ENCODE results near the gene ITPKC. TPM values are rescaled to one million over a fixed set of nuclear protein-coding genes. Genes with fewer than 3 reads are reported as not detected.
"Not testable (repeated sequence)": the region's sequence is repeated elsewhere in the genome, so short reads cannot be mapped to it uniquely, and the experiment has no call there.

ITPKC gene
- total RNA-seq, 1 donor from 2014 or later, result 8.7 TPM

DNA sequence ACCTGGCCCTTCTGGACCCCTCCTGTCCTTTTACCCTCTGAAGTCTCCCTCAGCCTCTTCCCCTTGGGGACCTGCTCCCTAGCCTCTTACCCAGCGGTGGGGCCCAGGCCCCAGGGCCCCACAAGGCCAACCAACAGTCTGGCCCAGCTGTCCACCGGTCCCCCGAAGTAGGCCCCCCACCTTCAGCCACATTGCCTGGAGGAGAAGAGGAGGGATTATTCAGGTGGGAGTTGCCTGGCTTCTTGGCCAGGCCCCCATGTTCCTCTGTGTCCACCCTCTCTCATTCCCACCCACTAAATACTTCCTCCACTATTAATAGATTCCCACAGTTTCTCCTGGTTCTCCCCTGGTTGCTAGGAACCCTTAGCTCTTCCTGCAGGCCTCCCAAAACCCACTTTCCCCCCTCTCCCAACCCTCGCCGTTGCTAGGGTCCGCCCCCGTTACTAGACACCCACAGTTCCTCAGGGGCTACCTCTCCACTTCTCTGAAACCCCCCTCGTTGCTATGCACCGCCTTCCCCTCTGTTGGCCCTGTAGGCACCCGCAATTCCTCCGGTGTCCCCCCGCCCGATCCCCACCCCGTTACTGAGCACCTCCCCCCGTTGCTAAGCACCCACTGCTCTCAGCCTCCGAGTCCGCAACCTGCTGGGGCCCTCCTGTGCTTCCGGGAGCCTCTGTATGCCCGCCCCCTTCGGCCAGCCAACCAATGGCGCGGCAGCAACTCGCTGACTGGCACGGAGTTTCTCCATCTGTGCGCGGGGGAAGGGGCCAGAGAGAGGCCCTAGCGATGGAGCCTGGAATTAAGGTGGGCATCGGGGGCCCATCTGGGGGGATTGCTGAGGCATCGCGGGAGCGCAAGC lies 2.2 kb upstream of the ITPKC start:
- intact Hi-C loops (cut with micrococcal nuclease), result loop anchor here (1.0 to 10.0 kb wide), 7 partner anchors 24 to 833 kb away; partner anchors contain the start of genes B9D2, NUMBL and SERTAD3

DNA sequence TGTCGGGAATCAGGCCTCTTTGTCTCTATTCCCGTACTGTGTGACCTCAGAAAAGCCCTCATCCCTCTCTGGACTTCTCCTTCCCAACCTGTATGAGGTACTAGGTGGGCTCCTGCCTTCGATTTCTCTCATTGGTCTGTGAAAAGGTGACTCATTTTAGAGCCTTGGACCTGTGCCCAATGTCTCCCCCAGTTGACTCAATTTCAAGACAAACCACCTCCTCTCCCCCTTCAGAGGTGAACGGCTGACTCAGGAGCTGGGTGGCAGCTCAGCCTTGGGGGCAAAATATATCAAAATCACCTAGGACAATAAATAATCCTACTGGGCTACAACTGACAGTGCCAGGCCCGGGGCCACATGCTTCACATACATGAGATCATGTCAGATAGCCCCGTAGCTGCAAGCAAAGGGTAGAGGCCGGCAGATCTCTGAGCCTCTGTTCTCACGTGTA lies 856 bp upstream of the ITPKC start:
- intact Hi-C loops (cut with micrococcal nuclease), result loop anchor here (1.0 to 10.0 kb wide), 8 partner anchors 34 to 831 kb away; partner anchors contain the start of genes ACTMAP, B9D2, BCKDHA and EXOSC5

DNA sequence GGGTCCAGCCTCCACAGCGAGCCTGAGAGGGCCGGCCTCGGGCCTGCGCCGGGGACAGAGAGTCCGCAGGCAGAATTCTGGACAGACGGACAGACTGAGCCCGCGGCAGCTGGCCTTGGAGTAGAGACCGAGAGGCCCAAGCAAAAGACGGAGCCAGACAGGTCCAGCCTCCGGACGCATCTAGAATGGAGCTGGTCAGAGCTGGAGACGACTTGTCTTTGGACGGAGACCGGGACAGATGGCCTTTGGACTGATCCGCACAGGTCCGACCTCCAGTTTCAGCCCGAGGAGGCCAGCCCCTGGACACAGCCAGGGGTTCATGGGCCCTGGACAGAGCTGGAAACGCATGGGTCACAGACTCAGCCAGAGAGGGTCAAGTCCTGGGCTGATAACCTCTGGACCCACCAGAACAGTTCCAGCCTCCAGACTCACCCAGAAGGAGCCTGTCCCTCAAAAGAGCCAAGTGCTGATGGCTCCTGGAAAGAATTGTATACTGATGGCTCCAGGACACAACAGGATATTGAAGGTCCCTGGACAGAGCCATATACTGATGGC lies 490 bp downstream of the ITPKC start:
- intact Hi-C loops (cut with micrococcal nuclease), result loop anchor here (1.0 to 10.0 kb wide), 5 partner anchors 88 to 830 kb away; partner anchors contain the start of genes B9D2 and SERTAD3

DNA sequence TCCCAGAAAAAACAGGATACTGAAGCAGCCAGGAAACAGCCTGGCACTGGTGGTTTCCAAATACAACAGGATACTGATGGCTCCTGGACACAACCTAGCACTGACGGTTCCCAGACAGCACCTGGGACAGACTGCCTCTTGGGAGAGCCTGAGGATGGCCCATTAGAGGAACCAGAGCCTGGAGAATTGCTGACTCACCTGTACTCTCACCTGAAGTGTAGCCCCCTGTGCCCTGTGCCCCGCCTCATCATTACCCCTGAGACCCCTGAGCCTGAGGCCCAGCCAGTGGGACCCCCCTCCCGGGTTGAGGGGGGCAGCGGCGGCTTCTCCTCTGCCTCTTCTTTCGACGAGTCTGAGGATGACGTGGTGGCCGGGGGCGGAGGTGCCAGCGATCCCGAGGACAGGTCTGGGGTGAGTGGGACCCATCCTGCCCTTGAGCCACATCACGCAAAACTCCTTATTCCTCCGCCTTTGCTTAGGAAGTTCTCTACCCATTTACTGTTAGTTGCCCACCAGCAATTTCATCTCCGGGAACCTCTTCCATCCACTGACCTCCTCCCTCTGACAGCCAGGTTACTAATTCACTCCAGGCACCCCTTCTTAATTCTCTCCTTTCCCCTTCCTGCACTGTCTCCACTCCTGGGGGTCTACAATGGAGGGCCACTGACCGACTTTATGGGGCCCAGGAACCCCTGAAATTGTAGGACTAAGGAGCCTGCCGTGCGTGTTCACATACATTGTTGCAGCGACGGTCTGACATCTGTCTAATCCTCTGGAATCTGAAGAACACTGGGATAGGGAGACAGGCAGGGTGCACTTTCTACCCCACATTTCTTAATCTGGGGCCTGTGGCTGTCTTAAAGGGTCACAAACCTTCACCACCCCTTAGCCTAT lies 1.2 kb downstream of the ITPKC start:
- intact Hi-C loops (cut with micrococcal nuclease), result loop anchor here (1.0 to 10.0 kb wide), 5 partner anchors 87 to 829 kb away; partner anchors contain the start of genes B9D2 and SERTAD3

DNA sequence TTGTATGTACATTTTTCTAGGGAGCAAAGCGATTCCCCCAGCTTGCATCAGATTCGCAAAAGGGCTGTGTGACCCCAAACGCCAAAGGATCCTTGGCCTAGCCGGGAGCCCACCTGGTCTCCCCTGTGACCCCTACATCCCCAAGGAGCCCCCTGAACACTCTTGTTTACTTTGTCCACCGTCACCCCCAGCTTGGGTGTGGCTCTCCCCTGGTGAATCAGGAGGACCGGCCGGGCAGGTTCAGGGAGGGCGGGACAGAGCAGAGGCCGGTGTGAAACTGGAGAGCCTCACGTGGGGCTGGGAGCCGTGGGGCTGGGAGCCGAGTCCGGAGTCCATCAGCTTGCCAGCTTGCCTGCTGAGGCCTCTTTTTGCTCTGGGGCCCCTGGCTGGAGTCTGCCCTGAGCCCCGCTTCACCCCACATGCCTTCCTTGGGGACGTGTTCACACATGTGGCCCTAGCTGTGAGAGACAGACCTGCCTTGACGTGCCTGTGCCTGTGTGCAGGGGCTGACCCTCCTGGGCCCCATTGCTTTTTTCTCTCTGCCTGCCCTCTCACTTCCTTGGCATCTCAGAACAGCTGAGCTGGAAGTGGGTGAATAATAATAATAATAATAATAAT lies 2.0 kb downstream of the ITPKC start:
- intact Hi-C loops (cut with micrococcal nuclease), result loop anchor here (5.0 to 10.0 kb wide), 3 partner anchors 274 to 828 kb away; partner anchors contain the start of genes B9D2 and SERTAD3

DNA sequence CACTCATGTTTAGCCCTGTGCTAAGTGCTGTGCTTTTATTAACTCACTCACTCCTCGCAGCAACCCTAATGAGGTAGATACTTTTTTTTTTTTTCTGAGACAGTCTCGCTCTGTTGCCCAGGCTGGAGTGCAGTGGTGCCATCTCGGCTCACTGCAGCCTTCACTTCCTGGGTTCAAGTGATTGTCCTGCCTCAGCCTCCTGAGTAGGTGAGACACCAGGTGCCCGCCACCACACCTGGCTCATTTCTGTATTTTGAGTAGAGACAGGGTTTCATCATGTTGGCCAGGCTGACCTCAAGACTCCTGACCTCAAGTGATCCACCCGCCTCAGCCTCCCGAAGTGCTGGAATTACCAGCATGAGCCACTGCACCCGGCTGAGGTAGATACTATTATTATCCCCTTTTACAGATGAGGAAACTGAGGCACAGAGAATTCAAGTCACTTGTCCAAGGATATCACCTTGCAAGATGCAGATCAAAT lies 2.5 kb downstream of the ITPKC start:
- intact Hi-C loops (cut with micrococcal nuclease), result loop anchor here (5.0 to 10.0 kb wide), 3 partner anchors 275 to 828 kb away; partner anchors contain the start of genes B9D2 and SERTAD3

DNA sequence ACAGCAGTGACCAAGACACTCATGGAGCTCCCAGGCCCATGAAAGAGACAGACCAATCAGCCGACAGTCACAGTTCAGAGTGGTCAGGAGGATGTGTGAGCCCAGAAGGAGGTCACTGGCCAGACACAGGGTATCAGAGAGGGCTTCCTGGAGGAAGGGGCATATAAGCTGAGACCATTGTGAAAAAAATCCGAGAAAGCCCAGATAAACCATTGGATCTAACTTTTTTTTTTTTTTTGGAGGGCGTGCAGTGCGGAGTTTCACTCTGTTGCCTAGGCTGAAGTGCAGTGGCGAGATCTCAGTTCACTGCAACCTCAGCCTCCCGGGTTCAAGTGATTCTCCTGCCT lies 4.2 kb downstream of the ITPKC start:
- intact Hi-C loops (cut with micrococcal nuclease), result no loop called here

DNA sequence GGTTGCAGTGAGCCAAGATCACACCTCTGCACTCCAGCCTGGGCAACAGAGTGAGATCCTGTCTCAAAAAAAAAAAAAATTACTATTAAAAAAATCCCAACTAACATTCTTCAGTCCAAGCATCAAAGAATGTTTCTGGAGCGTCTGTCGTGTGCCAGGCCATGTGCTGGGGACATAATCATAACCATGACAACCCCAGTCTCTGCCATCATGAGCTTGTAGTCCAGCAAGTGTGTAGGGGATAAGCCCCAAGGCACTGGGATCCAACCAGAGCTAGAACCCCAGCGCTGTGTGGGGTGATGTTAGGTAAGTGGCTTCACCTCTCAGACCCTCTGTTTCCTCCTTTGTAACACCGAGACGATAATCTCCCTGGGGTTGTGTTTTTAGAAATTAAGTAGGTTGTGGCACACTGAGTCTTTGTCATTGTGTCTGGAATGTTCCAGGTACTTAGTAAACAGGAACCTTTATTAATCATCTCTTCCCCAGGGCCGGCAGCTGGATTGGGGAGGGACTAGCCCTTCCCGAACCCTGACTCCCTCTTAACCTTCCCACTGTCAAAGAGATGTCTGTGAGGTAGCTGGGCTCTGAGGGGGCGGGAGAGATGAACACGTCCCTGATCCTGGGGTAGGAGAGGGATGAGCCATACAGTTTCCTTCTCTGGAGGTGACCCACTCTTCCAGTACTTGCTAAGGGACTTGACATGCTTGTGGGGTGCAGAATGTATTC lies 5.2 kb downstream of the ITPKC start:
- intact Hi-C loops (cut with micrococcal nuclease), result no loop called here

DNA sequence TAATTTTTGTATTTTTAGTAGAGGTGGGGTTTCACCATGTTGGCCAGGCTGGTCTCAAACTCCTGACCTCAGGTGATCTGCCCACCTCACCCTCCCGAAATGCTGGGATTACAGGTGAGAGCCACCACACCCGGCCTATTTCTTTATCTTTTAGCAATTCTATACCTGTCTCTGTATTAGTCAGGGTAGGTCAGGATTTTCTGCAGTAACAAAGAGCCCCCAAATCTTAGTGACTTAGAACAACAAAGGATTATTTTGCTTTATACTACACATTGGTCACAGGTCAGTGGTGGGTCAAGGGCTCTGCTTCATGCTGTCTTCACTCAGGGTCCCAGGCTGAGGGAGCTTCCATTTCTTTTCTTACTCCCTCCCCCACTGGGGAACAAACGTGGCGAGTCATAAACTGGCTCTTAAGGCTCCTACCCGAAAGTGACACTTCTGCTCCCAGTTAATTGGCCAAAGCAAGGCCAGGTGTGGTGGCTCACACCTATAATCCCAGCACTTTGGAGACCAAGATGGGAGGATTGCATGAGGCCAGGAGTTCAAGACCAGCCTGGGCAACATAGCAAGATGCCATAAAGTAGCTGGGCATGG lies 6.8 kb downstream of the ITPKC start:
- intact Hi-C loops (cut with micrococcal nuclease), result no loop called here

DNA sequence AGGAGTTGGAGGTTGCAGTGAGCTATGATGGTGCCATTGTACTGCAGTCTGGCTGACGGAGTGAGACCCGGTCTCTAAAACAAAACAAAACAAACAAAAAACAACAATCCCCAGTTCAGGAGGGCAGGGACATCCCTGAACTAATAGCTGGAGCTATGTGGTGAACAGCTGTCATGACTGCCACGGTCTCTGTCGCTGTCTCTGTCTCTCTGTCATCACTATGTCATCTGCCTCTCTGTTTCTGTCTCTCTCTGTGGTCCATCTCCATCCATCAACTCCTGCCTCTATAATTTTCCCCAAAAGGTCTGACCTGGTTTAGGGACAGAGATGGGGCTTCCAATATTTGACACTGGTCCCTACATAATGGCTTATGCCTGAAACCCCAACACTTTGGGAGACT lies 7.4 kb downstream of the ITPKC start:
- intact Hi-C loops (cut with micrococcal nuclease), result no loop called here

DNA sequence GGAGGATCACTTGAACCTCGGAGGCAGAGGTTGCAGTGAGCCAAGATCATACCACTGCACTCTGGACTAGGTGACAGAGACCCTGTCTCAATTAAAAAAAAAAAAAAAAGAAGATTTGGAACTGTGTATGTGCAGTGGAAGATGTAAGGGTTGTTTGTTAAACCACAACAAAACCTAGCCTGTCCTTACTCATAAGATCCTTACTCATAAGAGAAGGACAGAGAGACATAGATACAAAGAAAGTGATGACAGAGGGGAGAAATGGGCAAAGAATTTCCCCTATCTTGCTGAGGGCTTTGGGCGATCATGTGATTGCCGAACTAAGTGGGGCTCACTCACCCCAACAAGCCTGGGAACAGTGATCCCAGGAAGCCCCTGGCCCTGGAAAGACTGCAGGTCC lies 7.9 kb downstream of the ITPKC start:
- intact Hi-C loops (cut with micrococcal nuclease), result no loop called here

DNA sequence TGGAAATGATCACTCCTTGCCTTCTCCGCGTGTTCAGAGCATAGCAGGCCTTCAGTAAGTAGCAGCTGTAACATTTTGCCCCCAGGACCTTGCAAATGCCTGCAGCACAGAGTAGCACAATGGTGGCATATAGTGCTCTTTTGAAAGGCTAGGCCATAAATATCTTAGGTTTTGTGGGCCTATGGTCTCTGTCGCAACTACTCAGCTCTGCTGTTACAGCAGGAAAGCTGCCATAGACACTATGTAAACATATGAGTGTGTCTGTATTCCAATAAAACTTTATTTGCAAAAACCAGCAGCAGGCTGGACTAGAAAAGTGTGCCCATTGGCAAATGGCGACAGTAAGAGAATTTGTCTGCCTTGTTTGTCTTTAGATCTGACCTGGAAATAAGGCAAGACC lies 9.4 kb downstream of the ITPKC start:
- intact Hi-C loops (cut with micrococcal nuclease), result no loop called here

DNA sequence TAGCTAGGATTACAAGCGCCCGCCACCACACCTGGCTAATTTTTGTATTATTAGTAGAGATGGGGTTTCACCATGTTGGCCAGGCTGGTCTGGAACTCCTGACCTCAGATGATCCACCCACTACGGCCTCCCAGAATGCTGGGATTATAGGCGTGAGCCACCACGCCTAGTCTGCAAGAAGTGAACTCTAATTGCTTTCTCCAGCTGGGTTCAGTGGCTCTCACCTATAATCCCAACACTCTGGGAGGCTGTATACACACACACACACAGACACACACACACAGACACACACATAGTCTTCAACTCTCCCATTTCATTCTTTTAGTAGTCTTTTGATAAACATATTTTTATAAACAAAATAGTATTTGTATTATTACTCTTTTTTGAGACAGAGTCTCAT lies 13.2 kb downstream of the ITPKC start:
- intact Hi-C loops (cut with micrococcal nuclease), result not testable (repeated sequence)

DNA sequence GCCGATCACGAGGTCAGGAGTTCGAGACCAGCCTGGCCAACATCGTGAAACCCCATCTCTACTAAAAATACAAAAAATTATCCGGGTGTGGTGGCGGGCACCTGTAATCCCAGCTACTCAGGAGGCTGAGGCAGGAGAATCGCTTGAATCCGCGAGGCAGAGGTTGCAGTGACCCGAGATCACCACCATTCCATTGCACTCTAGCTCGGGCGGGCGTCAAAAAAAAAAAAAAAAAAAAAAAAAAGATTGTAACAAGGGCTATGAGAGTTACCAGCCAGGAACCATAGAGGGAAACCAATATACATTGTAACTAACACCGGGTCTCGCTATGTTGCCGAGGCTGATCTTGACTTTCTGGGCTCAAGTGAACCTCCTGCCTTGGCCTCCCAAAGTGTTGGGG lies 15.4 kb downstream of the ITPKC start:
- intact Hi-C loops (cut with micrococcal nuclease), result not testable (repeated sequence)

DNA sequence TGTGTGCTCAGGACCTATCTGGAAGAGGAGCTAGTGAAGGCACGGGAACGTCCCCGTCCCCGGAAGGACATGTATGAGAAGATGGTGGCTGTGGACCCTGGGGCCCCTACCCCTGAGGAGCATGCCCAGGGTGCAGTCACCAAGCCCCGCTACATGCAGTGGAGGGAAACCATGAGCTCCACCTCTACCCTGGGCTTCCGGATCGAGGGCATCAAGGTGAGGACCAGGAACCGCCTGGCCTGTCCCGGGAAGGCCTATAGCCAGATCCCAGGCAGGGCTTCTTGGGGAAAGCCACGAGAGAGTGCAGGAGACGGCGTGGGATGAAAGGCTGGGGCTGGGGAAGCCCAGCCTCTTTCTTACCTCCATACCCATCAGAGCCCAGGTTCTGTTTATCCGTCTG lies 16.2 kb downstream of the ITPKC start:
- intact Hi-C loops (cut with micrococcal nuclease), result no loop called here

DNA sequence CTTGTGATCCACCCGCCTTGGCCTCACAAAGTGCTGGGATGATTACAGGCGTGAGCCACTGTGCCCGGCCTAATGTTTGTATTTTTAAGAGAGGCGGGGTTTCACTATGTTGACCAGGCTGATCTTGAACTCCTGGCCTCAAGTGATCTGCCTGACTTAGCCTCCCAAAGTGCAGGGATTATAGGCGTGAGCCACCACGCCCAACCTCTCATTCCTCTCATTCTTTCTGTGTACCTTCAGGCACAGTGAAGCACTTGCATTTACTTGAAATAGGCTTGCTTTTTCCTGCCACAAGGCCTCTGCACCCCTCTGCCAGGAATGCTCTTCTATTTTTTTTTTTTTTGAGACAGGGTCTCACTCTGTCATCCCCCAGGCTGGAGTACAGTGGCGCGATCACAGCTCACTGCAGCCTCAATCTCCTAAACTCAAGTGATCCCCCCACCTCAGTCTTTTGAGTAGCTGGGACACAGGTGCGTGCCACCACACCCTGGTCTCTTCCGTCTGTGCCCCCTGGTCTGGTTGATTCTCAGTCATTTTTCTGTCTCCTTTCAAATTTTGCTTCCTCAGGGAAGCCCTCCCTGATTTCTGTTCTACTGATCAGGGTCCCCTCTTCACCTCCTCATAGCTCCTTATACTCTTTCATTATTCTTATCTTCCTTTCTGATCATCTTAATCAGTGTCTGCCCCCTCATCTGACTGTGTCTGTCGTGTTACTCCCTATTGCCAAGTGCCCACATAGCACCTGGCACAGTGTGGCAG lies 18.3 kb downstream of the ITPKC start:
- intact Hi-C loops (cut with micrococcal nuclease), result no loop called here

DNA sequence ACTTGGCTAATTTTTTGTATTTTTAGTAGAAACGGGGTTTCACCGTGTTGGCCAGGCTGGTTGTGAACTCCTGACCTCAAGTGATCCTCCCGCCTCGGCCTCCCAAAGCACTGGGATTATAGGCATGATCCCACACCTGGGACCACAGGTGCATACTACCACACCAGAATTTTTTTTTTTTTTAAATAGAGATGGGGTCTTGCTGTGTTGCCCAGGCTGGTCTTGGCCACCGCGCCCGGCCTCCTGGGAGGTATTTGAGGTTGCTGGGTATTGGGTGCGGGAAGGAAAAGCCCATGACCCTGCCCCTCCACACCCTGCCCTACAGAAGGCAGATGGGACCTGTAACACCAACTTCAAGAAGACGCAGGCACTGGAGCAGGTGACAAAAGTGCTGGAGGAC lies 19.7 kb downstream of the ITPKC start:
- intact Hi-C loops (cut with micrococcal nuclease), result no loop called here

DNA sequence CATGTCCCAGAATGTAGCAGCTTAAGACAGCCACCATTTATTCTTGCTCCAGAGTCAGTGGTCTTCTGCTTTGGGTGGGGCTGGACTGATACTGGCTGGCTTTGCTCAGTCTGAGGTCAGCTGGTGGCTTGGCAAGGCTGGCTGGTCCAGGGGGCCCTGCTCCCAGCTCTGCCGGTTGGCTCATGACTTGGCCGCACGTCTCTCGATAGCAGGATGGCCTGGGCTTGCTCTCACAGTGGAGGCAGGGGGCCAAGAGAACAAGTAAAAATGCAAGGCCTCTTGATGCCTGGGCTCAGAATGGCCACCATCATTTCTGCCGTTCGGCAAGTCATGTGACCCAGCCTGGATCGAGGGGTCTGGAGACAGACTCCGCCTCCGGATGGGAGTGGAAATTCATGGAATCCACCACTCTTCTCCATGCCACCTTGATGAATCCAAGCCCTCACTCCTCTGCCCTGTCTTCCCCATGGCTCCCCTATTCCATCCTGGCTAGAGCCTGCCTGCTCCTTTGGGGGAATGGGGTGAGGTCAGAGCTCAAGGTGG lies 20.3 kb downstream of the ITPKC start:
- intact Hi-C loops (cut with micrococcal nuclease), result no loop called here
